RWPE1 (cell line): ENCODE data around the gene SLC9A5.

Source experiments
- CTCF ChIA-PET: fragments of 350-600 bp; sonication (Branson Sonifier 250); formaldehyde crosslinking; extraction: SDS; loops from one replicate; lab custom pipeline; 2021; lab: Yijun Ruan, JAX
- POLR2A ChIA-PET: fragments of 400-600 bp; formaldehyde crosslinking; extraction: SDS; loops from one replicate; lab custom pipeline; 2020; ENCODE audit warnings: antibody characterized with exemption; ENCODE audit not compliant: low non-redundant PET; lab: Yijun Ruan, JAX
- DNase-seq: peaks from one replicate; pipeline ENCODE4 v3.0.0; 2012; ENCODE audit warnings: low spot score
- H3K27ac ChIP-seq: fragments of 450-650 bp; 2 replicates; pipeline ENCODE4 v1.5.1; 2017
- TF ChIP-seq, protein P1 (sequence below): fragments of 450-650 bp; conservative IDR thresholded peaks from 2 replicates; pipeline ENCODE4 v1.5.1; 2017; ENCODE audit warnings: low read depth, mild to moderate bottlenecking

SLC9A5 gene

DNA sequence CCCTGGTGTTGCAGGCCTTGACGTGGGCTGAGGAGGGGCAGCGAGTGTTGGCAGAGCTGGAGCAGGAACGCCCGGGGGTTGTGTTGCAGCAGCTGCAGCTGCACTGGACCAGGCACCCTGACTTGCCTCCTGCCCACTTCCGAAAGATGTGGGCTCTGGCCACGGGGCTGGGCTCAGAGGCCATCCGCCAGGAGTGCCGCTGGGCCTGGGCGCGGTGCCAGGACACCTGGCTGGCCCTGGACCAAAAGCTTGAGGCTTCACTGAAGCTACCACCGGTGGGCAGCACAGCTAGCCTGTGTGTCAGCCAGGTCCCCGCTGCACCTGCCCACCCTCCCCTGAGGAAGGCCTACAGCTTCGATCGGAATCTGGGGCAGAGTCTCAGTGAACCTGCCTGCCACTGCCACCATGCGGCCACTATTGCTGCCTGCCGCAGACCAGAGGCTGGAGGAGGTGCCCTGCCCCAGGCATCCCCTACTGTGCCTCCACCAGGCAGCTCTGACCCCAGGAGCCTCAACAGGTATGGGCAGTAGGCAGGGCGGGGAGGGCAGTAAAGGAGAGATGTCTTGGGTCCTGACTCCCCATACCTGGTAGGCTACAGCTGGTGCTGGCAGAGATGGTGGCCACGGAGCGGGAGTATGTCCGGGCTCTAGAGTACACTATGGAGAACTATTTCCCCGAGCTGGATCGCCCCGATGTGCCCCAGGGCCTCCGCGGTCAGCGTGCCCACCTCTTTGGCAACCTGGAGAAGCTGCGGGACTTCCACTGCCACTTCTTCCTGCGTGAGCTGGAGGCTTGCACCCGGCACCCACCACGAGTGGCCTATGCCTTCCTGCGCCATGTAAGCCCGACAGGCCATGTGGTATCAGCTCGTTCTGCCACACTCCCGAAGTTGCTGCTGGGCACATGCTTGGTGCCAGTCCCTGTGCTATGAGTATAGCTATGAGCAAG is 36.2 kb downstream of the SLC9A5 start:
- ChIA-PET CTCF (interaction anchor here (0.6 to 2.8 kb wide), 7 partner anchors 20 to 210 kb away, joined by 3 to 12 read pairs (median 4); no protein-coding TSS in a partner anchor), POLR2A (no interaction called here)
- no peak for DNase-seq
- H3K27ac ChIP-seq: peak overlapping the region; percentile 65
- TF ChIP-seq, protein P1, sequence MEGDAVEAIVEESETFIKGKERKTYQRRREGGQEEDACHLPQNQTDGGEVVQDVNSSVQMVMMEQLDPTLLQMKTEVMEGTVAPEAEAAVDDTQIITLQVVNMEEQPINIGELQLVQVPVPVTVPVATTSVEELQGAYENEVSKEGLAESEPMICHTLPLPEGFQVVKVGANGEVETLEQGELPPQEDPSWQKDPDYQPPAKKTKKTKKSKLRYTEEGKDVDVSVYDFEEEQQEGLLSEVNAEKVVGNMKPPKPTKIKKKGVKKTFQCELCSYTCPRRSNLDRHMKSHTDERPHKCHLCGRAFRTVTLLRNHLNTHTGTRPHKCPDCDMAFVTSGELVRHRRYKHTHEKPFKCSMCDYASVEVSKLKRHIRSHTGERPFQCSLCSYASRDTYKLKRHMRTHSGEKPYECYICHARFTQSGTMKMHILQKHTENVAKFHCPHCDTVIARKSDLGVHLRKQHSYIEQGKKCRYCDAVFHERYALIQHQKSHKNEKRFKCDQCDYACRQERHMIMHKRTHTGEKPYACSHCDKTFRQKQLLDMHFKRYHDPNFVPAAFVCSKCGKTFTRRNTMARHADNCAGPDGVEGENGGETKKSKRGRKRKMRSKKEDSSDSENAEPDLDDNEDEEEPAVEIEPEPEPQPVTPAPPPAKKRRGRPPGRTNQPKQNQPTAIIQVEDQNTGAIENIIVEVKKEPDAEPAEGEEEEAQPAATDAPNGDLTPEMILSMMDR: peak; percentile 33; the same call in 1 of the 2 replicates

GRCh38 chr16:67286441-67287235 is 37.9 kb downstream of the SLC9A5 start:
- CTCF ChIA-PET: interaction anchor here (0.6 to 2.8 kb wide), 3 partner anchors 26 to 291 kb away, joined by 3 to 12 read pairs (median 7); no protein-coding TSS in a partner anchor
- TF ChIP-seq, protein P1: no peak
- H3K27ac ChIP-seq: no peak overlapping the region
- POLR2A ChIA-PET: no interaction called here
- DNase-seq: no peak

GRCh38 chr16:67287960-67288359 is 39.2 kb downstream of the SLC9A5 start:
- TF ChIP-seq, protein P1: no peak
- ChIA-PET CTCF (no interaction called here), POLR2A (no interaction called here)
- no peak overlapping the region for H3K27ac ChIP-seq
- DNase-seq: no peak

DNA sequence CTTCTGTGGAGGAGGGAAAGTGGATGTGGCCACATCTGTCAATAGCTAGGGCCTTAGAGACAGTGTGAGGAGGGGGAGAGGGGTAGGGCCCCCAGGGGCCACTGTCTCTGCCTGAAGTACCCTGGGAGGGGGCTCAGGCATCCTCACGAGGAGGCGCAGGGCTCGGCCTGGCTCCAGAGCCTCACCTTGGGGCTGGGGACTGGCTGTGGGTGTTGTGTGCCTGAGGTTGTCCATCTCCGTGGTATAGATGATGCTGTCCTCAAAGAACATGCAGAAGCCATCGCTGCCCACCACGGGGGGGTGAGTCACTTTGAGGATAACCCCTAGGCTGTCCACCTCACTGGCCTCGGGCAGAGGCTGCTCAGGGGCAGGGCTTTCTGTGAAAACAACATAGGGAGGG is 42.7 kb downstream of the SLC9A5 start:
- TF ChIP-seq, protein P1: no peak
- POLR2A ChIA-PET: no interaction called here
- CTCF ChIA-PET: no interaction called here
- no peak for DNase-seq
- no peak overlapping the region for H3K27ac ChIP-seq

DNA sequence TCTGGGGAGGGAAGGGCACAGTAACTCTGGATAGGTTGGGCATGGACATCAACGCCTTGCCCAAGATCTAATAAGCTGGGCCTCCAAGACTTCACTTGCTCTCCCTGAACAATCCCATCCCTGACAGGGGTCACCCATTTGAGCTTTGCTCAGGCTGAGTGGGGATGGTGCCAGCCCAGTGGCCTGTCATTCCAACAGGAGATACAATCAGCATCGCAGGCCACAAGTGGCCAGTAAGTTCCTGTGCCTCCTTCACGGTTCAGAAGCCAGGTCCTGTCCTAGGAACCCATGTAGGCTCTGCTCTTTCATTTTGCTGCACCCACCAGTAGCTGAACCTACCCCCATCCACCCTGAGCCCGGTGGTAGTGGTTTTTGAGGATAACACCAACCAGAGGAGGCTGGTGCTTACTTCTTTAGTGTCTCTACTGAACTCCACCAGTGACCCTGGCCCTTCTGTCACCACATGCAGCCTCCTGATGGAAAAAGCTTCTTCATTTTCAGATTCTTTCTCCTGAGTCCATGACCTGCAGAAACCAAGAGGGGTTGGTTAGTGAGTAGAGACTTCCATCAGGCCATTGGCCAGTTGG is 45.5 kb downstream of the SLC9A5 start:
- TF ChIP-seq, protein P1: no peak
- CTCF ChIA-PET: interaction anchor here (0.6 kb wide), 1 partner anchor 18 kb away, joined by 3 read pairs; no protein-coding TSS in a partner anchor
- POLR2A ChIA-PET: no interaction called here
- no peak overlapping the region for H3K27ac ChIP-seq
- no peak for DNase-seq

DNA sequence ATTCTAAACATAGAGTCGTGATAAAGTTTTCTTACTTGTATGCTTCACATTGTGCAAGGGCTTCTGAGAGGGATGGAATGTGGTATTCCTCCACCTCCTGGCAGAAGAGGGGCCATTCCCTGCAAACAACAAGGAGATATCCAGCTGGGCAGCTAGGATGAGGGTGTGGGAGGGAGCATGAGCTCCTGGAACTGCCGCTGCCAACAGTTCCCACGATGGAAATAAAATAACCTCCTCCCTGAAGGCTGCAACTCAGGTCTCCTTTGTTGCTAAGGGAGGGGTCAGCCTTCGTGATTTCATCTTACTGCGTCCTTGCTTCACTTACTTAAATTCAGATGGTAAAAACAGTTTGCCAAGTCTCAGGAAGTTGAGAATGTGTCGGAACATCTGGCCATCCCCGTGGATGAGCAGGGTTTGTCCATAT is 46.2 kb downstream of the SLC9A5 start:
- TF ChIP-seq, protein P1: no peak
- ChIA-PET POLR2A (interaction anchor here (0.5 kb wide), 1 partner anchor 30 kb away, joined by 10 read pairs; no protein-coding TSS in a partner anchor), CTCF (no interaction called here)
- H3K27ac ChIP-seq: no peak overlapping the region
- no peak for DNase-seq
